ENCODE data around the gene PCGF5.
A peak's percentile ranks its signal among the peaks of the same experiment; 100 is the strongest.
"Not testable (repeated sequence)": the region's sequence is repeated elsewhere in the genome, so short reads cannot be mapped to it uniquely, and the experiment has no call there.

PCGF5 gene

GRCh38 chr10:91220194-91220953 is at the start of gene PCGF5:
Gene PCGF5 (plus strand): TSS chr10:91220663. CDS start chr10:91222872, 2,209 bp downstream.
- DNase-seq (ENCODE audit: low spot score), result peak; percentile 97

- DNase-seq (ENCODE audit: low spot score), result no peak
These were observed 49.0 kb upstream of the PCGF5 start for GRCh38 chr10:91171485-91171884.

GRCh38 chr10:91172348-91172747 is 48.1 kb upstream of the PCGF5 start:
- DNase-seq (ENCODE audit: low spot score), result no peak

- DNase-seq (ENCODE audit: low spot score), result peak; percentile 68
These were observed 35.1 kb upstream of the PCGF5 start for GRCh38 chr10:91185239-91185875.

- no peak for DNase-seq (ENCODE audit: low spot score)
These were observed 33.3 kb upstream of the PCGF5 start for GRCh38 chr10:91187156-91187555.

- DNase-seq (ENCODE audit: low spot score), result not testable (repeated sequence)
These were observed 32.5 kb upstream of the PCGF5 start for GRCh38 chr10:91188010-91188409.

- DNase-seq (ENCODE audit: low spot score), result no peak
These were observed 31.6 kb upstream of the PCGF5 start for GRCh38 chr10:91188889-91189288.

- DNase-seq (ENCODE audit: low spot score), result peak; percentile 39
These were observed 30.0 kb upstream of the PCGF5 start for GRCh38 chr10:91190388-91190870.

GRCh38 chr10:91190876-91191583 is 29.4 kb upstream of the PCGF5 start:
- DNase-seq (ENCODE audit: low spot score), result no peak

- DNase-seq (ENCODE audit: low spot score), result no peak
These were observed 28.9 kb upstream of the PCGF5 start for GRCh38 chr10:91191584-91191919.

- DNase-seq (ENCODE audit: low spot score), result peak; percentile 18
These were observed 25.8 kb upstream of the PCGF5 start for GRCh38 chr10:91194497-91195179.

GRCh38 chr10:91196268-91197048 is 24.0 kb upstream of the PCGF5 start:
- DNase-seq (ENCODE audit: low spot score), result no peak

GRCh38 chr10:91197127-91197526 is 23.3 kb upstream of the PCGF5 start:
- peak; percentile 52 for DNase-seq (ENCODE audit: low spot score)

GRCh38 chr10:91198781-91199180 is 21.7 kb upstream of the PCGF5 start:
- peak; percentile 44 for DNase-seq (ENCODE audit: low spot score)

- DNase-seq (ENCODE audit: low spot score), result no peak
These were observed 19.9 kb upstream of the PCGF5 start for GRCh38 chr10:91200314-91201212.

GRCh38 chr10:91201213-91201996 is 19.1 kb upstream of the PCGF5 start:
- no peak for DNase-seq (ENCODE audit: low spot score)

GRCh38 chr10:91206427-91206826 is 14.0 kb upstream of the PCGF5 start:
- no peak for DNase-seq (ENCODE audit: low spot score)

GRCh38 chr10:91206837-91207474 is 13.5 kb upstream of the PCGF5 start:
- no peak for DNase-seq (ENCODE audit: low spot score)

- no peak for DNase-seq (ENCODE audit: low spot score)
These were observed 11.8 kb upstream of the PCGF5 start for GRCh38 chr10:91208642-91209041.

Measured in AG08396 (cell line).